Activated CD4-positive, alpha-beta T cell treated with anti-CD3 and anti-CD28 coated beads, Interleukin-2, amount 10 ng/mL, durations not matched to agents 7 days and 5 days (primary cell): ENCODE results near the gene PKD1. TPM values are rescaled to one million over a fixed set of nuclear protein-coding genes. Genes with fewer than 3 reads are reported as not detected.

Experiments
- CTCF ChIA-PET: fragments of 350-600 bp; sonication (Branson Sonifier 250); formaldehyde crosslinking; loops from one replicate; lab custom pipeline; 2021; ENCODE audit warnings: antibody characterized with exemption; lab: Charles Lee
- POLR2A ChIA-PET: fragments of 350-600 bp; sonication (Branson Sonifier 250); formaldehyde crosslinking; loops from one replicate; lab custom pipeline; 2021; ENCODE audit warnings: antibody characterized with exemption; lab: Charles Lee
- DNase-seq: peaks from one replicate; pipeline ENCODE4 v3.0.0-alpha.2; 2020
- H3K27ac Mint-ChIP-seq: one replicate; pipeline ENCODE4 v1.8.0; 2021; ENCODE audit warnings: mild to moderate bottlenecking, moderate library complexity, mixed read lengths
- H3K27me3 Mint-ChIP-seq: one replicate; pipeline ENCODE4 v1.8.0; 2021; ENCODE audit warnings: mixed read lengths
- H3K36me3 Mint-ChIP-seq: one replicate; pipeline ENCODE4 v1.8.0; 2021; ENCODE audit warnings: low read depth, mixed read lengths
- H3K4me1 Mint-ChIP-seq: one replicate; pipeline ENCODE4 v1.8.0; 2021; ENCODE audit warnings: mixed read lengths
- H3K4me3 Mint-ChIP-seq: one replicate; pipeline ENCODE4 v1.8.0; 2021; ENCODE audit warnings: mild to moderate bottlenecking, moderate library complexity, mixed read lengths
- H3K9me3 Mint-ChIP-seq: one replicate; pipeline ENCODE4 v1.8.0; 2021; ENCODE audit warnings: mixed read lengths
- total RNA-seq, 2 experiments: library from RNA; stranded (reverse); gene quantifications; one replicate each; pipeline ENCODE4 v1.2.3, GENCODE V29; 2021

Gene PKD1
- total RNA-seq, 2 experiments from 2014 or later: 72.9 to 77.2 TPM

- Mint-ChIP-seq H3K4me1 (no peaks in the 10 kb centered on the region), H3K27ac (no peak overlapping the region), H3K9me3 (no peaks in the 10 kb centered on the region), H3K36me3 (peaks cover 3% of the 10 kb centered on the region), H3K4me3 (no peak overlapping the region), H3K27me3 (no peaks in the 10 kb centered on the region)
- CTCF ChIA-PET: no interaction called here
- POLR2A ChIA-PET: no interaction called here
- no peak for DNase-seq
These were observed 53.3 kb downstream of the PKD1 start for GRCh38 chr16:2082171-2082982.

GRCh38 chr16:2081201-2082084 is 54.3 kb downstream of the PKD1 start:
- peaks cover 3% of the 10 kb centered on the region for H3K36me3 Mint-ChIP-seq
- CTCF ChIA-PET: interaction anchor here (1.3 kb wide), 1 partner anchor 10 kb away, joined by 3 read pairs; no protein-coding TSS in a partner anchor
- no peaks in the 10 kb centered on the region for H3K27me3 Mint-ChIP-seq
- H3K4me3 Mint-ChIP-seq: no peak overlapping the region
- H3K27ac Mint-ChIP-seq: no peak overlapping the region
- H3K9me3 Mint-ChIP-seq: no peaks in the 10 kb centered on the region
- DNase-seq: no peak
- POLR2A ChIA-PET: no interaction called here
- no peaks in the 10 kb centered on the region for H3K4me1 Mint-ChIP-seq

- Mint-ChIP-seq H3K27ac (no peak overlapping the region), H3K36me3 (peaks cover 3% of the 10 kb centered on the region), H3K4me1 (no peaks in the 10 kb centered on the region), H3K4me3 (no peak overlapping the region), H3K9me3 (no peaks in the 10 kb centered on the region), H3K27me3 (no peaks in the 10 kb centered on the region)
- no peak for DNase-seq
- POLR2A ChIA-PET: no interaction called here
- CTCF ChIA-PET: interaction anchor here (0.6 to 1.3 kb wide), 2 partner anchors 12 to 811 kb away, joined by 3 read pairs; no protein-coding TSS in a partner anchor
These were observed 55.7 kb downstream of the PKD1 start for GRCh38 chr16:2079991-2080390.

GRCh38 chr16:2079311-2079800 is 56.3 kb downstream of the PKD1 start:
- no peaks in the 10 kb centered on the region for H3K9me3 Mint-ChIP-seq
- no peak for DNase-seq
- POLR2A ChIA-PET: no interaction called here
- H3K27me3 Mint-ChIP-seq: no peaks in the 10 kb centered on the region
- no peak overlapping the region for H3K27ac Mint-ChIP-seq
- no peaks in the 10 kb centered on the region for H3K4me1 Mint-ChIP-seq
- no peak overlapping the region for H3K4me3 Mint-ChIP-seq
- peaks cover 7% of the 10 kb centered on the region for H3K36me3 Mint-ChIP-seq
- CTCF ChIA-PET: no interaction called here

- no peak for DNase-seq
- Mint-ChIP-seq H3K9me3 (no peaks in the 10 kb centered on the region), H3K4me3 (no peak overlapping the region), H3K27ac (no peak overlapping the region), H3K4me1 (no peaks in the 10 kb centered on the region), H3K36me3 (peaks cover 7% of the 10 kb centered on the region), H3K27me3 (no peaks in the 10 kb centered on the region)
- ChIA-PET CTCF (no interaction called here), POLR2A (no interaction called here)
These were observed 57.0 kb downstream of the PKD1 start for GRCh38 chr16:2078691-2079090.

GRCh38 chr16:2078096-2078495 is 57.6 kb downstream of the PKD1 start:
- no peaks in the 10 kb centered on the region for H3K27me3 Mint-ChIP-seq
- no peak for DNase-seq
- H3K9me3 Mint-ChIP-seq: no peaks in the 10 kb centered on the region
- H3K4me3 Mint-ChIP-seq: no peak overlapping the region
- peaks cover 9% of the 10 kb centered on the region for H3K36me3 Mint-ChIP-seq
- ChIA-PET POLR2A (no interaction called here), CTCF (no interaction called here)
- no peak overlapping the region for H3K27ac Mint-ChIP-seq
- H3K4me1 Mint-ChIP-seq: no peaks in the 10 kb centered on the region

- H3K4me1 Mint-ChIP-seq: no peaks in the 10 kb centered on the region
- H3K36me3 Mint-ChIP-seq: peaks cover 9% of the 10 kb centered on the region
- no peak overlapping the region for H3K4me3 Mint-ChIP-seq
- H3K27me3 Mint-ChIP-seq: no peaks in the 10 kb centered on the region
- CTCF ChIA-PET: no interaction called here
- H3K9me3 Mint-ChIP-seq: no peaks in the 10 kb centered on the region
- no peak overlapping the region for H3K27ac Mint-ChIP-seq
- POLR2A ChIA-PET: no interaction called here
- DNase-seq: no peak
These were observed 58.0 kb downstream of the PKD1 start for GRCh38 chr16:2077696-2078095.

GRCh38 chr16:2077016-2077415 is 58.7 kb downstream of the PKD1 start:
- ChIA-PET POLR2A (no interaction called here), CTCF (no interaction called here)
- Mint-ChIP-seq H3K27me3 (no peaks in the 10 kb centered on the region), H3K9me3 (no peaks in the 10 kb centered on the region), H3K36me3 (peaks cover 9% of the 10 kb centered on the region), H3K4me3 (no peak overlapping the region), H3K27ac (no peak overlapping the region), H3K4me1 (no peaks in the 10 kb centered on the region)
- DNase-seq: no peak

- Mint-ChIP-seq H3K27me3 (no peaks in the 10 kb centered on the region), H3K9me3 (no peaks in the 10 kb centered on the region), H3K4me1 (no peaks in the 10 kb centered on the region), H3K4me3 (no peak overlapping the region), H3K27ac (no peak overlapping the region), H3K36me3 (peaks cover 9% of the 10 kb centered on the region)
- CTCF ChIA-PET: no interaction called here
- POLR2A ChIA-PET: no interaction called here
- DNase-seq: no peak
These were observed 59.4 kb downstream of the PKD1 start for GRCh38 chr16:2076072-2076865.

GRCh38 chr16:2075631-2076030 is 60.1 kb downstream of the PKD1 start:
- Mint-ChIP-seq H3K4me3 (no peak overlapping the region), H3K9me3 (no peaks in the 10 kb centered on the region), H3K27ac (no peak overlapping the region), H3K36me3 (peaks cover 9% of the 10 kb centered on the region), H3K27me3 (no peaks in the 10 kb centered on the region), H3K4me1 (no peaks in the 10 kb centered on the region)
- ChIA-PET CTCF (no interaction called here), POLR2A (no interaction called here)
- no peak for DNase-seq

- no peak for DNase-seq
- Mint-ChIP-seq H3K27ac (no peak overlapping the region), H3K4me1 (no peaks in the 10 kb centered on the region), H3K4me3 (no peak overlapping the region), H3K9me3 (no peaks in the 10 kb centered on the region), H3K36me3 (peaks cover 12% of the 10 kb centered on the region), H3K27me3 (no peaks in the 10 kb centered on the region)
- CTCF ChIA-PET: interaction anchor here (0.6 to 1.1 kb wide), 2 partner anchors 11 to 27 kb away, joined by 3 read pairs; no protein-coding TSS in a partner anchor
- POLR2A ChIA-PET: no interaction called here
These were observed 61.6 kb downstream of the PKD1 start for GRCh38 chr16:2074071-2074470.

GRCh38 chr16:2072926-2073325 is 62.8 kb downstream of the PKD1 start:
- Mint-ChIP-seq H3K4me3 (no peak overlapping the region), H3K27me3 (no peaks in the 10 kb centered on the region), H3K36me3 (peaks cover 13% of the 10 kb centered on the region), H3K4me1 (no peaks in the 10 kb centered on the region), H3K9me3 (no peaks in the 10 kb centered on the region), H3K27ac (no peak overlapping the region)
- DNase-seq: no peak
- CTCF ChIA-PET: interaction anchor here (0.9 to 1.7 kb wide), 3 partner anchors 10 to 26 kb away, joined by 3 to 5 read pairs (median 3); partner anchors contain the start of genes NTHL1 and TSC2
- POLR2A ChIA-PET: interaction anchor here (0.6 kb wide), 1 partner anchor 25 kb away, joined by 3 read pairs; no protein-coding TSS in a partner anchor
